Hematopoietic multipotent progenitor cell treated with erythropoietin and hydrocortisone succinate and interleukin-3 and kit ligand, for 17 days (in vitro differentiated cells): ENCODE measurements around the gene USP8.
"Not testable (repeated sequence)": the region's sequence is repeated elsewhere in the genome, so short reads cannot be mapped to it uniquely, and the experiment has no call there.

ENCODE experiments used
- DNase-seq: peaks from one replicate; pipeline ENCODE4 v3.0.0-alpha.2; 2015; ENCODE audit warnings: low spot score

USP8 gene

GRCh38 chr15:50440932-50441331, 16.7 kb downstream of the USP8 start:
- no peak for DNase-seq

DNA sequence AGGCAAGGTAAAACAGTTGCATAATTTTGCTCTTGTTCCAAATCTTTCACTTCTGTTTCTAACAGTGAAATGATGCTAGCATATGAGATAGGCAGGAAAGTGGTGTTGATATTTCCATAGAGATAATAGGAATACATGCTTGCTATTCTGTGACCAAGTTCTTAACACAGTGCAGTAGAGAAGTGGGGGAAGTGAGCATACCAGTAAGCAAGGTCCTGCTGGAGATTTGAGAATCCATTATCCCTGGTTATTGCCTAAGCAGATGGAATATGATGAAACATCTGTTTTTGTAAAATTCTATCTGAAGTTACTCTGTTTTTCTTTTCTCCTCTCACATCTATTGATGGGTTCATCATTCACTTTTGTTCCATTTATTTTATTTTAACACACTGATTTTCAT, 28.7 kb downstream of the USP8 start:
- DNase-seq, result no peak

DNA sequence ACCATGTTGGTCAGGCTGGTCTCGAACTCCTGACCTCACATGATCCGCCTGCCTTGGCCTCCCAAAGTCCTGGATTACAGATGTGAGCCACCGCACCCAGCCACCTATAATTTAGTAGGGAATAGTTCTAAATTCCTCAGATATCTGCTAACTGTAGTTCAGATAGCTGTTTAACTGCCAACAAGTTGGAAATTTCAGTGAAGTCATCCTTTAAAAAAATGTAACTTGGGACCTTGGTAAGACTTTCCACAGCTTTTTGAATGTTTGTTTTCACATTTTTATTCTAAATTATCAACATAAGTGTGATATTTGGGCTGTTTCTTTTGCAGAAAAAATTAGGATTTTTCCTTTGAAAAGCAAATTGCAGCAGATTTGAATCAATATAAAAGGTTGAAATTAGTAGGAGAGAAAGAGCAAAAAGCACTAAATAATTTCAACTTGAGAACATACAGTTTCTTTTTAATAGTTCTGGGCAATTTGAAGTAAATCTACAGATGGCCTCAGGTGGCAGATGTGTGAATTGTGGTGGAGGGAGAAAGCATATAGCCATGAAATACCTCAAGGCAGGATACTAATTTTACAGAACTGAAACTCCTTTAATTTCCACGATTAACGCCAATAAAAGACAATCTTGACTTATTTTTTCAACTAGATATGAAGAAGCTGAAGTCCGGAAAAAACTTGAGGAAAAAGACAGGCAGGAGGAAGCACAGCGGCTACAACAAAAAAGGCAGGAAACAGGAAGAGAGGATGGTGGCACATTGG, 34.3 kb downstream of the USP8 start:
- DNase-seq, result no peak

DNA sequence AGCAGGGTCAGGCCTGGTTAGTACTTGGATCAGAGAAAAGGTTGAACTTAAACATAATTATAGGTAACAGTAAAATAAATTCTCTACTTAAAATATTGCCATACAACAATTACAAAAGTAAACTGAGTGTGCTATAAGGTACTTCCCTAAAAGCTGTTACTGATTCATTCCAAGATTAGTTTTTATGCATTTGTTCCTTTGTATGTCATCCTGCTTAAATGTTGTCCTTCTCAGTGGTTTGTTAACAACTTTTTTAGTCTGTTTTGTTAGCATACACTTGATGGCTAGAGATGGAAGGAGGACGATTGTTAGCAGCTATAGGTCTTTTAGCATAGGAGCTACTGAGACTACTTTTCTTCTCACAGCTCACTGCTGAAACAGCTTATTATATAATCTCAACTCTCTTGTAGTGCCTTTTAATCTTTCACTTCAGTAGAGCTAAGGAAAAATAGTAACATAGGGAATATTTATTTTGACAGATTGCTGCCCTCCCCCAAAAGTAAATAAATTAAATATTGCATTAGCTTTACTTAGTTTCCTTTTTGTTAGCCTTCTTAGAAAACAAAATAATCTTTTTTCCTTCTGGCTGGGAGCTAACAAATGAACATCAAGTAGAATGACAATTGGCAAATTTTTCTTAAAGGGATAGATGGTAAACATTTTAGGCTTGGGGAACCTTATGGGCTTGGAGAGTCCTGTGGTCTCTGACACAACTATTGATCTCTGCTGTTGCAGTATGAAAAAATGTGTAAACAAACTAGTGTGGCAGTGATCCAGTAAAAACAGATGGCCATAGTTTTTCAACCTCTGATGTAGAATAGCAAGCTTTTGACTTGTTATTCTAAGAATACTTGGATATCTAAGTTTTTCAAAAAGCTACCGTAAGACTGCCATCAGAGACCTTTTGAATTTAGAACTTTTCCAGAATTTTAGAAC, 39.5 kb downstream of the USP8 start:
- DNase-seq, result no peak

- no peak for DNase-seq
Measured at GRCh38 chr15:50471072-50471471, 46.9 kb downstream of the USP8 start.

DNA sequence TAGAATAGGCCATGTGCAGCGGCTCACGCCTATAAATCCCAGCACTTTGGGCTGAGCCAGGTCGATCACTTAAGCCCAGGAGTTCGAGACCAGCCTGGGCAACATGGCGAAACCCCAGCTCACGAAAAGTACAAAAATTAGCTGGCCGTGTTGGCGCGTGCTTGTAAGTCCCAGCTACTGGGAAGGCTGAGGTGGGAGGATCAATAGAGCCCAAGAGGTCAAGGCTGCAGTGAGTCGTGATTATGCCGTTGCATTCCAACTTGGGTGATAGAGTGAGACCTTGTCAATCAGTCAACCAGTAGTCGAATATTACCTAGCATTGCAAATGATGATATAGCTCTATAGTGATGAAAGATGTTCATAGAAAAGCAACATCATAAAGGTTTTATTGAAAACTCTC, 51.9 kb downstream of the USP8 start:
- no peak for DNase-seq

DNA sequence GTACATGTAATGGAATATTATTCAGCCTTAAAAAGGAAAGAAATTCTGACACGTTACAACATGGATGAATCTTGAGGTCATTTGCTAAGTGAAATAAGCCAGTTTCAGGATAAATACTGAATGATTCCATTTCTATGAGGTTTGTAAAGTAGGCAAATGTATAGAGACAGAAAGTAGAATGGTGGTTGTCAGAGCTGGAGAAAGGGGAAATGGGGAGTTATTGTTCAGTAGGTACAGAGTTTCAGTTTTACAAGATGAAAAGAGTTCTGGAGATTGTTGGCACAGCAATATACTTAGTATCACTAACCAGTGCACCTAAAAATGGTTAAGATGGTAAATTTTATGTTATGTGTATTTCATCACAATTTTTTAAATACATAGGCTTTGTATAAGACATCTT, 60.6 kb downstream of the USP8 start:
- DNase-seq, result no peak

- no peak for DNase-seq
Measured at GRCh38 chr15:50485389-50485788, 61.2 kb downstream of the USP8 start.

DNA sequence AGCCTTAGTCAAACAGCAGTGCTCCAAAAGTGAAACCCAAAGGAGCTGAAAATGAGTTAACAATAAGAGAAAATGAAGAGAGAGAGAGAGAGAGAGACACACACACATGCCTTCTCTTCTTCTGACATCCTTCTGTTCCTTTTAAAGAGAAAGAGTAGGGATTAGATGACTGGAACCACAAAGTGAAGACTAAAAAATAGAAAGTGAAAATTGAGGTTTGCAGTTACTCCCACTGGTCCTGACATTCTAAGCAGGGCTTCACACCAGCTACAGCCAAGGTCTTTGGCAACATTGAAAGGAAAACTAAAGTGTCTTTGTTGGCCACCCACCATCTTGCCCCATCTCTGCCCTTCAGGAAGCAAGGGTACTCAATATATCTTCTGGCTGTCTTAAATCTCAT, 63.1 kb downstream of the USP8 start:
- DNase-seq, result no peak

- no peak for DNase-seq
Measured at GRCh38 chr15:50493625-50494024, 69.4 kb downstream of the USP8 start.

DNA sequence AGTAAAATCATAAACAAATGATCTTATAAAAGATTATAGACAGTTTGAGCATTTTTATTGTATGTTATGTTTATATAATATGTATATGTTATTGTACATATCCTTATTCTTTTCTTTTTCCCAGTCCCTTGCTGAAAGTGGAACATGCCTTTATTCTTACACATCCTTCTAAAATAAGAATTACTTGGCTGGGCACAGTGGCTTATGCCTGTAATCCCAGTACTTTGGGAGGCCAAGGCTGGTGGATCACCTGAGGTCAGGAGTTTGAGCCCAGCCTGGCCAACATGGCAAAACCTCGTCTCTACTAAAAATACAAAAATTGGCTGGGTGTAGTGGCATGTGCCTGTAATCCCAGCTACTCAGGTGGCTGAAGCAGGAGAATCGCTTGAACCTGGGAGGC, 70.3 kb downstream of the USP8 start:
- not testable (repeated sequence) for DNase-seq

GRCh38 chr15:50496692-50497091, 72.5 kb downstream of the USP8 start:
- DNase-seq, result no peak

DNA sequence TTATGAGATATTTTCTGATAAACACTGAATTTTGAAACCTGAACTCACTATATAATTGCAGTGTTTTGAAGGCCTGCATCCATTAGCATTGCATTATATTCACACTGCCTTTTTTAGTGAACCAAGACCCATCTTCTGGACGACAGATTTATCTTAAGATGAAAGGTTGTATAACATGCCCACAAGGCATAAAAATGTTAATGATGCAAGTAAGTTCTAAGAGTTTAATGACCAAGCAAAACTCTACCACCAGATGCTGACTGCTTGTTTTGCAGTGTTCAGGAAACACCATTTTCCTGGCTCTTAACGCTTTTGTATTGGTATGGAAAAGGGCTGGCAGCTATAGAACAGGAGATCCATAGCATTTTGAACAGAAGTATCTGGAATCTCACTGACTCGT, 76.1 kb downstream of the USP8 start:
- DNase-seq, result no peak

DNA sequence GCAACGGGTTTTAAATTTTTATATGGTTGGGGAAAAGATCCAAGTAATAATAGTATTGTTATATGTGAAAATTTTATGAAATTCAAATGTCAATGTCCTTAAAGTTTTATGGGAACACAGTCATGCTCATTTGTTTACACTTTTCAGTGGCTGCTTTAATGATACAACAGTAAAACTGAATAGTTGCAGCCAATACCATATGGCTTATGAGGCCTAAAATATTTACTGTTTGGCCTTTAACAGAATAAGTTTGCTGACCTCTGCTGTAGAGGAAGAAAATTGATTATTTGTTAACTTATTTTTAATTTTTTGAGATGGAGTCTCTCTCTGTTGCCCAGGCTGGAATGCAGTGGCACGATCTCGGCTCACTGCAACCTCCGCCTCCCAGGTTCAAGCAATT, 77.6 kb downstream of the USP8 start:
- DNase-seq, result no peak

DNA sequence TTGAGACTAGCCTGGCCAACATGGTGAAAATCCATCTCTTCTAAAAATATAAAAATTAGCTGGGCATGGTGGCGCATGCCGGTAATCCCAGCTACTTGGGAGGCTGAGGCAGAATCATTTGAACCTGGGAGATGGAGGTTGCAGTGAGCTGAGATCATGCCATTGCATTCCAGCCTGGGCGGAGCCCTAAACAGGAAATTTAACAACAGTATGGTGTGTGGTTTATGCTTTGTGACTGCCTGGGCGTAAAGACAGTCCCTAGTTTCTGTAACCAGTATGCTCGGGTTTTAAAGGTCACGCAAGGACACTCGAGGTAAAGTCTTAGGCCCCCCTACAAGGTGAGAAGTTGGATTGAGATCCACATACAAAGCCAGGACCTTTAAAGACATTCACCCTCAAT, 78.9 kb downstream of the USP8 start:
- DNase-seq, result no peak

DNA sequence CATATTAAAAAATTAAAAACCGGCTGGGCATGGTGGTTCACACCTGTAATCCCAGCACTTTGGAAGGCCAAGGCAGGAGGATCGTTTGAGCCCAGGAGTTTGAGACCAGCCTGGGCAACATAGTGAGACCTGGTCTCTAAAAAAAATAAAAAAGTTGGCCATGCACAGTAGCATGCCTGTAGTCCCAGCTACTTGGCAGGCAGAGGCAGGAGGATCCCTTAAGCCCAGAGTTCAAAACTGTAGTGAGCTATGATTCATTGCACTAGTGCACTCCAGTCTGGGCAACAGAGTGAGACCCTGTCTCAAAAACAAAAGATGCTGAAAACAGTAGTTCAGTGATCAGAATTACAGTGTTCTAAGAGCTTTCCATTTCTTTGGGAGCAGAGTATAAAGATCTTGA, 81.5 kb downstream of the USP8 start:
- not testable (repeated sequence) for DNase-seq

DNA sequence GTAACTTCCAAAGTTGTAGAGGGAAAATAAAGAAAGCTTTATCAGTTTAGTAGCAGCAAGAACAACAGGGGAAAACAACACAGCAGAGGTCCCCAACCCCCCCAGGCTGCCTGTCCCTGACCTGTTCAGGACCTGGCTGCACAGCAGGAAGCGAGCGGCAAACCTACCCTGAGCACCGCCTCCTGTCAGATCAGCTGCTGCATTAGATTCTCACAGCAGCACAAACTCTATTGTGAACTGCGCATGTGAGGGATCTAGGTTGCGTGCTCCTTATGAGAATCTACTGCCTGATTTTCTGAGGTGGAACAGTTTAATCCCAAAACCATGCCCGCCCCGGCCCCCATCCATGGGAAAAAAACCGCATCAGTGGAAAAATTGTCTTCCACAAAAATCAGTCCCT, 81.9 kb downstream of the USP8 start:
- DNase-seq, result no peak

GRCh38 chr15:50513001-50513400, 88.8 kb downstream of the USP8 start:
- DNase-seq, result no peak

DNA sequence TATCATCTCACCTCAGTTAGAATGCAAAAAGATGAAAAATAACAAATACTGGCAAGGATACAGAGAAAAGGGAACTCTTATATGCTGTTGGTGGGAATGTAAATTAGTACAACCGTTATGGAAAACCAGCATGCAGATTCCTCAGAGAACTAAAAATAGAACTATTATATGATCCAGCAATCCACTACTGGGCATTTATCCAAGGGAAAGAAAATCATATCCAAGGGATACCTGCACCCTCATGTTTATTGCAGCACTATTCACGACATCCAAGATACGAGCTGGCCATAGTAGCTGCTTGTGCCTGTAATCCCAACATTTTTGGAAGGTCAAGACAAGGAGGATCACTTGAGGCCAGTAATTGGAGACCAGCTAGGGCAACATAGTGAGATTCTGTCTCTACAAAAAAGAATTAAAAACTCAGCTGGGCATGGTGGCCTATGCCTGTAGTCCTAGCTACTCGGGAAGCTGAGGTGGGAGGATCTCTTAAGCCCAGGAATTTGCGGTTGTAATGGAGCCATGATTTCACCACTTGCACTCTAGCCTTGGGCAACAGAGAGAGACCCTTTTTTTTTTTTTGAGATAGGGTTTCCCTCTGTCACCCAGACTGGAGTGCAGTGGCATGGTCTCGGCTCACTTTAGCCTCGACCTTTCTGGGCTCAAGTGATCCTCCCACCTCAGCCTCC, 95.7 kb downstream of the USP8 start:
- no peak for DNase-seq

DNA sequence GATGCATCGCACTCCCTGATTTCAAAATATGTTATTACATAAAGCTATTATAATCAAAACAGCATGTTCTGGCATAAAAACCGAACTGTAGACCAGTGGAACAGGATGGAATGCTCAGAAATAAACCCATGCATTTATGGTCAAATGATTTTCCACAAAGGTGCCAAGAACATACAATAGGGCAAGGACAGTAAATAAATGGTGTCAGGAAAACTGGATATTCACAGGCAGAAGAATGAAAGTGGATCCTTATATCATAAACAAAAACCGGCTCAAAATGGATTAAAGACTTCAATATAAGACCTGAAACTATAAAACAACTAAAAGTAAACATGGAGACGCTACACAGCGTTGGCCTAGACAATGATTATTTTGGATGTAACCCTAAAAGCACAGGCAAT, 99.6 kb downstream of the USP8 start:
- DNase-seq, result no peak

- DNase-seq, result no peak
Measured at GRCh38 chr15:50531163-50531562, 107.0 kb downstream of the USP8 start.

DNA sequence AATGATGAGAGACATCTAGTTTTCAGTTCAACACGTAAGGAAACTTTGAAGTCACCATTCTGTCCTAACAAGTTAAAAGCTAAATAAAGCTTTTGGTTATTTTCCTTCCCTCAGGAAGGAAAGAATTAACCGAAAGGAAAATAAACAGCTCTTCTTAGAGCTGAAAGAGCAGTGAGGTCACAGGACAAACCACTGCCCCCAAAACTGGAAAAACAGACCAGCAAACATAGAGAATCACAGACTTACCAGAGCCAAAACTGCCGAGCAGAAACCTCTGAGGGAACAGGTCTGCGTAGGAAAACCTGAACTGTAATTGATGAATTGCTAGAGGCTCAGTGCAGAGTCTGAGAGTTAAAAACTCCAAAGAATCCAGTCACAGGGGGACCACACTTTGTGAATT, 107.6 kb downstream of the USP8 start:
- no peak for DNase-seq

DNA sequence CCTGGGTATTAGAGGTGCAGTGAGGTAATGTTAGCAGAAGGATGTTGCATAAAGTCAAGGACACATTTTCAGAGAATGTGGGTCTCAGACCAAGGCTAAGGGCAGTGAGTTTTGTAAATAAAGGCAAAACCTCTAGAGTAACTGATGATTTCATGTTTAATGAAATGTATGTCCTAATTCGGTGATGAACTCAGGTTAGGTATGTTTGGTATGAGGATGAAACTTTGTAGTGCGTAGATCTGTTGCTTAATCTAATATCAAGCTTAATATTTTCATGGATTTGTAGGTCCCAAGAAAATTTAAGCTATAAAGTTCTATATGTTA, 118.6 kb downstream of the USP8 start:
- no peak for DNase-seq
